Suppressor macrophage treated with lipopolysaccharide for 1 hour (primary cell): ENCODE results near the gene SH3RF3.

Experiments
- DNase-seq, 3 donors: peaks; one replicate each; pipeline ENCODE4 v3.0.0-alpha.2; 2020 to 2022

The SH3RF3 gene

DNA sequence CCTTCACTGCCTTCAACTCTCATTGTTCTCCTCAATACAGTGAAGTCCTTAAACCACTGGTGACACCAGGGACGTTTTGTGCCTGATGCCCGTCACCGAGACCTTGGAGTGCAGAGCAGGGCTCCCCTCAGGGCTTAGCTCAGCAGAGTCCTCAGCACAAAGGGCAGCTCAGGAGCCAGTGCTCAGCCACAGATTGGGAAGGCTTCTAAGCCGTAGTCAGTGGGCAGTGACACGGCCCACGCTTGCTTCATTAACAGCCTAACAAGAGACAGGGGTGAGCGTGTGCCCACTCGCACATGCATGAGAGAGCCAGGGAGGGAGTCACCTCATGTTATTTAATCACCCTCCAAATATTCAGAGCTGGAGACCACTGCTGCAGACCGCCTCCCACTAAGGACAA lies 137.5 kb downstream of the SH3RF3 start:
- no peak for DNase-seq

DNA sequence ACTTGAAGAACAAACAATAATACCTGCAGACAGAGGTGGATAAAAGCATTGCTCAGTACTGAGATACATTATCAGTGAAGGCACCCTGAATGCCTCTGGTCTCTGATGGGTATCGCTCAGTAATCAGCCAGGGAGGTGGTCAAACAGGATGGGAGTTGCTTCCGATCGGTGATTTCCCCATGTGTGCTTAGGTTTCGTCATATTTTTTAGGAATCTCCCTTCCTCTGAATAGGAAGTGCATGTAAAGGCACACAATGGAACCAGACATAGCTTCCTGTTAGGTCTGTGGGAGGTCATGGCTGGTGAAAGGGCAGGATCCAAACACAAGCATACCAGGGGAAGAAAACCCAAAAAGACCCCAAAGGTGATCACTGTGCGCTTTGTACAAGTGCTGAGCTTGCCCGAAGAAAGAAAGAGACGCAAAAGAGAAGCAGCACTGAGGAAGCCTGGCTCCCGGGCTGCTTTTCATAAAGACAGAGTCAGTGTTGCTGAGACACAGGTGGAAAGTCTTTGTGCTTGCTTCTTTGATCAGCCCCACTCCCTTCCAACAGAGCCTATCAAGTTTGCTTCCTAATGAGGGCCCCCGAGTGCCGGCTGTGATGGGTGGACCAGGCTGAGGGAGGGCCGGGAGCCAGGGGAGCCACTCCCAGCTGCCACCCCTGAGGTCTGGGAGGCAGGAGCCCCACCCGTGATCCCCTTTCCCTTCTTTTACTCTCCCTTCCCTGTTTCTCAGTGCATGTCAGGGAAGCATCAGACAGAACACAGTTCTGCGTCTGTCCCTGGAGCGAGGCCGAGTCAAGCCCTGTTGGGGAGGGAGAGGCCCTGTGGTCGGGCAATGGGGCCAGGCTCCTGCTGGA lies 138.2 kb downstream of the SH3RF3 start:
- DNase-seq: peak; percentile 77 to 89 (median 87)

DNA sequence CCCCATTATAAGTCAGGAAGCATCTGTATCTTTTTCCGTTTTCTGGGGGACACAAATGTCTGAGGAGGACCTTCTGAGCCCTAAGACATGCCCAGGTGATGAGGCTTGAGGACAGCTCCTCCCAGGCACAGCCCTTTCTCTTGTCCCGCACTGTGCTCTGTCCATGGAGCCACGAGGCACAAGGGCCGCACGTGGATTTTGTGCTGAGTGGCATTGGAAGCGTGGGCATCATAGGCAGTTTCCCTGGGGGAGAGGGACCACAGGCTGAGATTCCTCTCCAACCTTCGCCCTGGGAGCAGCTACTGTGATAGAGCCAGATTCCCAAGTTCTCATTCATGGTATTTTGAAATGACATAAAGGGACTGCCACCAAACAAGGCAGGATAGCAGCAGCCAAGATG lies 139.9 kb downstream of the SH3RF3 start:
- DNase-seq: no peak

DNA sequence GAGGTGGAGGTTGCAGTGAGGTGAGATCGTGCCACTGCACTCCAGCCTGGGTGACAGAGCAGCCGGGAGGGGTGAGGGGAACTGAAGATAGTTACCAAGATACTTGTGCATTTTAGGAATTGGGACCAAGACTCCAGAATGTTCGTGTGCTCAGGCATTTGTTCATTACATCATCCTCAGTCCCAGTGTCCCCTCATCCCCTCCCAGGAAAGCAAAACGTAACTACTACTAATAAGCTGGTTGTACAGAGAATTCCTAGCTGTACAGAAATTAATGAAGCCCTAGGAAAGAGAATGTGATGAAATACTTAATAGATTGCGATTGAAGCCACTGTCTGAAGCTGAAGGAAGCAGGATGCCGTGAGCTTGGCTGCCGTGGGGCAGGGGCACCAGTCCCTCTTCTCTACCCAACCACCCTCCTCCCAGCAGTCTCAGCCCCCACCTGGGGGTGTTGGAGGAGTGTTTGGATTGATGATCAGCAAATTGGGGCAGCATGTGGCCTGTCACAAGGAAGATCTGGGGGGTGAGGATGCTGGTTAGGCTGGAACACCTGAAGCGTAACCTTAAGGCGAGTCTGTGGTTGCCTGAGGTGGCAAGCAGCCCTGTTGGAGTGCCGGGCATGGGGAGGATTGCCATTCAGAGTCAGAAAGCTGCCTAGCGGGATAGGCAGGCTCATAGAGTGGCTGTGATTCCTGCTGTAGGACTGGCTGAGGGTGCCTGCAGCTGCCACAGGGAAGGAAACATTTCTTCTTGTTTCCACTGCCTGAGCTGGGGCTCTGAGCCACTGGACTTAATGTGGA lies 140.9 kb downstream of the SH3RF3 start:
- no peak for DNase-seq

DNA sequence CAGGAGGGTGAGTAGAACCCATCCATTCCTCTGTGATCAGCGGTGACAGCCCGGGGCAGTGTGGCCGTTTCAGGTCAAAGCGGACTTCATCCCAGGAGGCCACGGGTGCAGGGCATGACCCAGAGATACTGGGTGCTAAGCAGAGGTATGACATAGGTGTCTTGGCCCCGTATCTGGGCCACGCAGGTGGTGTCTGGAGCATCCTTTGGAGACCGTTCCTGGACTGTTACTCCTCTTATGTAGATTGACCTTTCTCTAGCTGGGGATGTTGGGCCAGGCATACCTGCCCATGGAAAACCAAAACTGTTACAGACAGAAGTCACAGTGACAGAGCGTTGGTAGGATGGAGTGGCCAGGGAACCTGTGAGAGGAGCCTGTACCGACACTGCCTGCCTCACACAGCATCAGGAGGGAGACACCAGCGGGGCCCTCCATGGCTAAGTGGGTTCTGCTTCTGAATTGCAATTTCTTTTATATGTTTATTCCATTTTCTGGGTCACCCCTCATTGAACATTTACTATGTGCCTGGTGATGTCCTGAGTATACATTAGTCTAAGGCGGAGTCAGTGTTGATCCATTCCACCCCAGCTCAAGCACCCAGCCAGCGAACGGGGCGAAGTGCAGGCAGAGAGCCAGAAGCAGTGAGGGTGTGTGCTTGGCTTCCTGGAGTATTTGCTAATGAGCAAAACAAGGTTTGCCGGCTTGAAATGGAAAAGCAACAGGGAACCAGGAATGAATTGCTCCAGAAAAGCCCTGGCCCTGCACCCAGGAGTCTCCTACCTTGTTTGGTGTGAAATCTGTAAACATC lies 141.7 kb downstream of the SH3RF3 start:
- no peak for DNase-seq

DNA sequence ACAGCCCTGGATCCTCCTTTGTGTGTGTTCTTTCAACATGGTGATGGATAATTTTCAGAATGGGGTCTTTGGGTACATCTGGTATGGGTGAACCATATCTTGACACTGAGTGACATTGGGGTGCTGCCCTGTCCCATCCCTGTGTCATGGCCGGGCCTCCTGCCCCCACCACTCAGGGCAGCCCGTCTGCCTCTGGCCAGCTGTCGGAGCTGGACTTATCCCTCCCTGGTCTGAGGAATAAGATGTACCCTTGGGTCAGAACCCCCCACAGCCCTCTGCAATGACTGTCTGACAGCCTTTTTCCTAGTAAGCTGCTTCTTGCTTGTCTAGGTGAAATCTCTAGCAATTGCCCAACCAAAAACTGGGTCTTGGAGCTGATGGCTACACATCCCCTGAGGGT lies 142.9 kb downstream of the SH3RF3 start:
- no peak for DNase-seq

DNA sequence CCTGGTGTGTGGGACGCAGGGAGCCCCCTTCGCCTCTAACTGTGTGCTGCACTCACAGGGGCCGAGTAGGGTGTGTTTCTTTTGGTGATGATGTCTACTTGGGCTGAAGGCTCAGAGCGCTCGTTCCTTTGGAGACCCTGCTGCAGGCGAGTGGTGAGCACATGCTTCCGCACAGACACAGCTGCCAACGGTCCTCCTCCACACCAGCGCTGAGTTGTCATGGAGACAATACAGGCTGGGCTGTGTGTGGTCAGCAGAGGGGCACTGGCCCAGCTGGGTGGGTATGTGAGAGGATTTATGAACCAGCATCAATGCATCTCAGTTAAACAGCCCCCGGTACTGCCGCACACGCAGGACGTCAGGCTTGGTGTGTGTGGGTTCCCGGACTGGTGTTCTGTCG lies 143.5 kb downstream of the SH3RF3 start:
- no peak for DNase-seq

DNA sequence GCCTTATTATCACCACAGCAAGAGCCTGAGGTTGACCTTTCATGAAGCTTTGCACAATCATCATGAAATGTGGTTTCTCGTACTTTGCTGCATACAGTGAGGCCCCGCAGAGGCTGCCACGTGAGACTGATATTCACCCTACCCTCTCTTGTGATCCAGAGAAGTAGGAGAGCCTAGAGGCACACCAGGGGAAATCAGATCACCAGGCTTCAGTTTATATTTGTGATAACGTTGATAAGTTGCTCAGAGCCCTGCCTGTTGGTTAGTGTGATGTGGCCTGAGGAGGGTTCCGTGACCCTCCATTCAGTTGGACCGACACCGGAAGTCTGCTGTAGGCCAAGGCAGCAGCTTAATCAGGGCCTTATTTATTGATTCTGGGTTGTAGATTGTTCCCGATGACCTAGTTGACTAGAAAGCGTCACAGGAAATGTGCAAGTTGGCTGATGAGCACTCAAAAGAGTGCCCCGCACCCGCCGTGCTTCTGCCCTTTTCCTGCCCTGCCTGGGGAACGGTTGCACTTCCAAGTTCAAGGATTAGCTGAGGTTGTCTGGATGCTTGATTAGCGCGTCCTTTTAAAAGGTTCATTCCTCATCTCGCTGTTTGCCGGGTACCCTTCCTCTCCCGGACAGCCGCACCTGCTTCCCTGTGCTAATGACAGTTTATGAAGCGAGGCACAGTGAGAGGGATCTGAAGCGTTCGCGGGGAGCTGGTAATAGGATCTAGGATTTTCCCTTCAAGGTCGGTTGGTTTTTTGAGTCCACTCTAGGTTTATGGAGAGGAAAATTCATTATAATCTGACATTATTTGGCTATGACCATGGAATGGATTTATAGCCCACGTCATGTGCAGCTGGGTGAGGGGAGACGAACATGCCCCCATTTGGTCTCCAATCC lies 146.4 kb downstream of the SH3RF3 start:
- peak; percentile 45 to 51 (median 48) for DNase-seq

DNA sequence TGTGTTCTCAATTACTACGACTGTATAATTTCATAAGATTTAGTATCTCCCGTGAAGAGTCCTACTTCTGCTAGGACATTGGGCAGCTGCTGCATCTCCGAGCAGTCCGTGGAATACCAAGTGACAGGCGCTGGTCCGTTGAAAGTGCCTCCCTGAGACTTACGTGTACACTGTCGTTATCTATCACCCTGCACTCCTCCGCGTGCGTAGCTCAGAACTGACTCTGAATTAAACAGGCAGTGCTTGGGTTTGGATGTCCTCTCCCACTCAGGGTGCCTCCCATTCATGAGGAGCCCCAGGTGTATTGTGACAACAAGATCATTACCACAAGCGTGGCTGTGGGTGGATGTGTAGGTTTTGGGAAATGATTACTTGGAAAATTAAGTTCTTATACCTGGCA lies 148.4 kb downstream of the SH3RF3 start:
- no peak for DNase-seq

DNA sequence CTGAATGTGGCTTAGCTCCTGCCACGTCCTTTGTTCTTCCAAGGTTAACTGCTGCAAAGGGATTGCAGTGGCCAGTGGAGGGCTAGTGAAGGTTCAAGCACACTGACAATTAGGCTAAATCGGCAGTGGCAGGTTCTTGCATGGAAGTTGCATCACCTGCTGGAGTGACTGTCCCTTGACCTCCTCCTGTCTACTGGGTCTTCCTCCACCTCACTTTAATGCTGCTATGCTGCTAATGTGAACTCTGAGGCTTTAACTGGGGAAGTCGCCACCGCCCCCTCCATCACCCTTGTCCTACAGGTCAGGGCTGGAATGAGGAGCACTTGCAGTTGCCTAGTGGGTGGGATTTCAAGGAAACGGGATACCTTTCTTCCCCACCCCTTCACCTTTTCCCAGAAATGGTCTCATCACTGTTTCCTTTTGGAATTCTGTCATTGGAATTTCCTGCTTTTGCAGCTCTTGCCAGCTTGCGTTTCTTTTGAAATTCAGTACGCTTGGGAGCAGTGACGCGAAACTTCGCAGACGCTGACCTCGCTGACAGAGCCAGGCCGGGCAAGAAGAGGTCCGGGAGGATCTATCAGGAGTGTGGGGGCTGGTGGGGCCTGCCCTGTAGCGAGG lies 150.3 kb downstream of the SH3RF3 start:
- peak in 1 of 3 donors; percentile 27 for DNase-seq

DNA sequence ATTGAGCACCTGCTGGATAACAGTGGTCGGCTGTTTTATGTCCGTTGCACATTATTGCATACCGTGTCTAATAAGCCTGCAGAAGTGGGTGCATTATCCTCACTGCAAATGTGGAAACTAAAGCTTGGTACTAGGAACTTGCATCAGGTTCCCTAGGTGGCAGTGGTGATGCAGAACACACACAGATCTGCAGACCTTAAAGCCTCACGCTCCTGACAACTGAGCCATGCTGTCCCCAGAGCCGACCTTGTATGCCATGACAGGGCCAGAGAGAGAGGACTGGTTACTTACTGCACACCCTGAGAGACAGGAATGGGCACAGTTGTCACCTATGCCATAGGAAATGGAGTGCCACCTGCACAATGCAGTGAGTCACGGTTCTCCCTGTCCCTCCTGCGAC lies 151.8 kb downstream of the SH3RF3 start:
- no peak for DNase-seq

DNA sequence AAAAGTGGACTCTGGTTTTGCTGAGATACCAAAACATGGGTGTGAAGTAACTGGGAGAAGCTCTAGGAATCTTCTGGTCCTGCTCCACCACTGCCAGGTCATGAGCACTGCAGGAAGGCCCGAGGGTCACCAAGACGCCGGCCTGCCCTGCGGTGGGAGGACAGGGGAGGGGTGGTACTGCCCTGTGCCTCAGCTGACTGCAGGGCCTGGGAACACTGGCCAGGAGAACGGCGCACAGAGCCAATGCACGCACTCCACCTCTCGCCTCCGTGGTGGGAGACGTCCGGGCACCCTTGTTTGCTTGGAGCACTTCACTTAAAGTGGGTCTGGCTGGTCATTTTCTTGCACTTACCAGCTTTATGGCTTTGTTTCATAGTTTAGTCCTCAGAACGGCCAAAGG lies 153.4 kb downstream of the SH3RF3 start:
- no peak for DNase-seq

DNA sequence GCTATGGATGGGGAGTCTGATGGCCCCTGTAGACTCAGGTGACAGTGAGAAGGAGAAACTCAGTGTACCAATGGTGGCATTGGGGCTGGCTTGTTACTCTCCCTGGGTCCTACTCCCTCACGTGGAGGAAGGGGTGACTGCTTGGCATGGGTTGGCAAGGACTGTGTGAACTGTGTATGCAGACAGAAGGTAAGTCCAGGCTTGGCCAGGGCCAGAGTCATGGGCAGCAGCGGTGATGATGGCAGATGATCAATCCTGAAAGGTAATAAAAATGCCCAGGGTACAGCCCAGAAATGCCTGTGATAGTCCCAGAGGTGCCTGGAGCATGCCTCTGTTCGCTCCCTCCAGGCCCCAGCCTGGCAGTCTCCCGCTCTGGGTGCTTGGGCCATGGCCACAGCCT lies 153.9 kb downstream of the SH3RF3 start:
- no peak for DNase-seq

DNA sequence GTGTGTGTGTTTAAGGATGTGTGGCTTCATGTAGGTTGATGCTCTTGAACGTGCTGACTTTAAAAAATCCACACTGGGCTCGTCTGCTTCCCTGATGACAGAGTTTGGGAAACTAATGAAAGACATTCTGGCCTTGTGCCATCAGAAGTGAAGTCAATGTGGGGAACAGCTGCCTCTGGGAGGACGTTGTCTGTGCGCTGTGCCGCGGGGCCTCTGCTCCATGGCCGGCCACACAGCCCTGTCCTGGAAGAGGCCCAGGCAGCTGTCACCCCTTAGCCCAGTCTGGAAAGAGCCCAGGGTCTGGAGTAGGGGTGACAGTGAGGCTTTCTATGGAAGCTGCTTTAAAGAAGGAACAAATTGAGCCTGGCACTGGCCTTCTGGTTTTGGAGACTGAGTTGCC lies 155.8 kb downstream of the SH3RF3 start:
- DNase-seq: peak in 2 of 3 donors; percentile 16 to 24

DNA sequence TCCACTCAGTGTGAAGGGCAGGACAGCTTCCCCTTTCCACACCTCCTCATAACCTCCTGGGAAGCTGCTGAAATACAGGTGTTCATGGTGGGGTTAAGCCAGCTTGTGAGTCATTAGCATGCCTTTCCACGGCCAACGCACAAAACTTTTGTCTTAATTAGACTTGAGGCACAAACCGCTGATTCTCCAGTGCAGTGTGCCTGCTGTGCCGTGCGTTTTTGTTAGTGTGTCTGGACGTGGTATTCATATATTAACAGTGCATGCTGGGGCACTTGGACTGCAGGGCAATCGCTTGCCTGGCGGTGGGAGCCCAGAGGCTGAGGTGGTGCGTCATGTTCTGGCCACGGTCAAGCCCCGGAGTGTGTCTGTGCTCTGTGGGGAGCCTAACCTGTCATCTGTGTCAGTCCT lies 156.2 kb downstream of the SH3RF3 start:
- DNase-seq: no peak

DNA sequence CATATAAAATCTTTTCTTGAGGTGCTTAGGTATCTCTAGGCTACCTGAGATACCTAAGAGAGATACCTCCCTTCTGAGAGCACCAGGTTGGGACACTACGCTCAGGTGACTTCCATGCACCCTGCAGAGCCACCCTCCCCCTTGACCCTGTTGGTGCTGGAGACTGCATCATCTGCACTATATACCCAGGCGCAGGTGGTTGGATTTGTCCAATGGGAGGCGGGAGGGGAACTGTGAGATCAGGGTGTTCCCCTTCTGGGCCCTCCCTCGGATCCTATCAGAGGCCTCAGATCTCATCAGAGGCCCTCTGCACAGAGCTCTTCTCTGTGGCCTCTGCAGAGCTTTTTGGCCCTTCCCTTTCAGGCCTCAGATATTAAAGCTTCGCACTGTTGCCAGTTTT lies 158.4 kb downstream of the SH3RF3 start:
- DNase-seq: no peak

DNA sequence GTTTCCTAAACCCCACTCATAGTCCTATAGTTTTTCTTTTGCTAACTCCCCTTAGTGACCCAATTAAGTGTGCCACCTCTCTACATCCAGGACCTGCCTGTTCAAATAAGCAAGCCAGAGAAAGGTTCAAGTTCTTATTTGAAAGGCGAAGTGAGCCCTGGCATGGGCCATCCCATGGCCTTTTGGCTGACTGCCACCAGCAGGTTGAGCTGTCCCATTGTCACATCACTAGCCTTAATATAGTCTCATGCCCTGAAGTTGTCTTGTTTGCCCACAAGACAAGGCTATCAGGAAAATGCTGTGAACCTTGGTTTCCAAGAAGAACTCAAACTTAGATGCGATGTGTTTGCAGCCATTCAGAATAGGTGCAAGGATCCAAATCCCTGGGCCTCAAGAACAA lies 158.8 kb downstream of the SH3RF3 start:
- DNase-seq: no peak

DNA sequence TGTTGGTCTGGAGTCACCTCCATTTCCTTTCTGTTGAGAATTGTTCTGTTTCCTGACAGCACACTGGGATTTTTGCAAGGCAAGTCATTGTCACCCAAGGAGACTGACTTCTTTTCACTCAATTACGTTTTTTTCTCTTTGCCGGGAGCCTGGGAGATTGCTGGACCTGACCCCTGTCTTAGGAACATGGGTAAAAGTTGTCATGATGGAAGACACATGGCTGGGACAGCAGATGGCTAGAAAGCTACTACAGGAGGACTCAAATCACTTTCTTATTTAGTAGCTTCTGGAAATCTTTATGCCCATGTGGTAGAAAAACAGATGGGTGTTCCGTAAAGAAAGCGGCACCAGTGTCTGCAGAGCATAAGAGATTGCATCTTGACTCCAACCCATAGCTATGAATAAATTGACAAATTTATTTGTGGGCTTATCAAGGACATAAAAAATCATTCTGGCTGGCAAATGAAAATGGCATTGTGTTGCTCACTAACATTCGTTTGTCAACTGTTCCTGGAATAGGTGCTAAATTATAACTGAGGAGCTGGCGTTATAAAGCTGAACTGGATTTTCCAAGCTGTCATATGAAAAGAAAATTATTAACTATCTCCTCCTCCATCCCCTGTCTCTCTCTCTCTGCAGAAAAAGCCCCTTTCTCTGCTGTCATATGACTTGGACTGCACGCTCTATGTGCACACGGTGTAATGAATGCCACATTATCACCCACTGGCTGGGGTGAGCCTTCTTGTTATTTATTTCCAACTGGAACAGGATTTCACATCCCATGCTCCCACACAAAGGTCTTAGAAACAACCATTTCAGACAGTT lies 159.8 kb downstream of the SH3RF3 start:
- no peak for DNase-seq

DNA sequence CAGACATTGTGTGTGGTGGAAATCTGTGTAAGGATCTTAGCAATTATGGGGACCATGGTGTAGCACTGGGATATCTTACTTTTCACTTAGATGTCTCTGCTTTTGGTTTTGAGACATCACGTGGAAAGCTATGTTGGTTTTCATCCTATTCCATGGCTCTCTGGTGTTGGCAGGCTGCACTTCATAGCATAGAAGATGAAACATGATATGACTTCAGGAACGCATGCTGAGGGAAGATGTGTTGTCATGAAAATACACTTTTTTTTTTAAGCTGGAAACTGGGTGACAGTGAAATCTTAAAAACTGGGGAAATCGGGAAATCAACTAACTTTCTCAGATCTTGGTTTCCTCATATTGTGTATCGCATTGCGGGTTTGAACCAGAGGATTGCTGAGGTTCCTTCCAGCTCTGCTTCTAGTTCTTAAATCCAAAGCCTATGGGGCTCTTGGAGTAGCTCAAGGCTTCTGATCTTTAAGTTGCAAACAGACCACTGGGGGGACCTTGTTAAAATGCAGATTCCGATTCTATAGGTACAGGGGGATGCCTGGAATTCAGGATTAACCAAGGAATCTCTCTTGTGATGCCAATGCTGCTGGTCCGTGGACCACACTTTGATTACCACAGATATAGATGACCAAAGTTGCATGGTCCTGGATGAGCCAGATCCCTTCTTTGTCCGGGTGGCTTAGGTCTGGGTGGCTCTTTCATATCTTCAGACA lies 160.7 kb downstream of the SH3RF3 start:
- DNase-seq: no peak
